Endodermal cell (in vitro differentiated cells): Measurements from ENCODE around the gene WTAP. TPM values are rescaled to one million over a fixed set of nuclear protein-coding genes. Genes with fewer than 3 reads are reported as not detected.

Source experiments
- DNase-seq: peaks from one replicate; pipeline ENCODE4 v3.0.0-alpha.2; 2017
- H3K27ac ChIP-seq: 2 replicates; pipeline ENCODE4 v1.5.1; 2013; ENCODE audit warnings: mild to moderate bottlenecking, low read depth, low read length, moderate library complexity
- H3K27me3 ChIP-seq: 2 replicates; pipeline ENCODE4 v1.6.1; 2013; ENCODE audit warnings: mild to moderate bottlenecking, low read length, moderate library complexity; ENCODE audit not compliant: insufficient read depth, control insufficient read depth, poor library complexity, severe bottlenecking
- H3K36me3 ChIP-seq: 2 replicates; pipeline ENCODE4 v1.7.0; 2013; ENCODE audit warnings: mild to moderate bottlenecking, low read length, moderate library complexity; ENCODE audit not compliant: control insufficient read depth, insufficient read depth
- H3K4me1 ChIP-seq: one replicate; pipeline ENCODE4 v1.7.0; 2013; ENCODE audit warnings: low read length; ENCODE audit not compliant: control insufficient read depth, insufficient read depth
- H3K4me3 ChIP-seq: 2 replicates; pipeline ENCODE4 v1.5.1; 2013; ENCODE audit warnings: mild to moderate bottlenecking, low read length, moderate library complexity
- H3K9ac ChIP-seq: 2 replicates; pipeline ENCODE4 v1.6.1; 2013; ENCODE audit warnings: mild to moderate bottlenecking, low read length, moderate library complexity; ENCODE audit not compliant: poor library complexity, severe bottlenecking; ENCODE audit errors: extremely low read depth
- H3K9me3 ChIP-seq: 2 replicates; pipeline ENCODE4 v1.6.1; 2013; ENCODE audit warnings: mild to moderate bottlenecking, low read length, moderate library complexity; ENCODE audit not compliant: control insufficient read depth
- H3K27ac Mint-ChIP-seq: 2 replicates; pipeline ENCODE4 v1.8.0; 2020; ENCODE audit warnings: mixed read lengths
- H3K27me3 Mint-ChIP-seq: 2 replicates; pipeline ENCODE4 v1.8.0; 2021; ENCODE audit warnings: mild to moderate bottlenecking, mixed read lengths; ENCODE audit not compliant: insufficient read depth
- H3K36me3 Mint-ChIP-seq: 2 replicates; pipeline ENCODE4 v1.8.0; 2020; ENCODE audit warnings: low read depth, mixed read lengths
- H3K4me1 Mint-ChIP-seq: 2 replicates; pipeline ENCODE4 v1.8.0; 2020; ENCODE audit warnings: mixed read lengths
- H3K4me3 Mint-ChIP-seq: 2 replicates; pipeline ENCODE4 v1.8.0; 2020; ENCODE audit warnings: mild to moderate bottlenecking, moderate library complexity, mixed read lengths
- H3K9me3 Mint-ChIP-seq: 2 replicates; pipeline ENCODE4 v1.8.0; 2020; ENCODE audit warnings: mild to moderate bottlenecking, mixed read lengths
- CTCF ChIP-seq: fragments of 200-600 bp; sonication (generic); conservative IDR thresholded peaks from 2 replicates; pipeline ENCODE4 v1.5.0; 2021; ENCODE audit warnings: antibody characterized with exemption, mild to moderate bottlenecking
- WGBS, 2 experiments: methylation state at CpG; one replicate each; pipeline versions ENCODE4 v1.1.5 to v1.1.7; 2013; ENCODE audit warnings: missing lambda C conversion rate in 2 of 2, mixed read lengths in 1 of 2; ENCODE audit not compliant: insufficient coverage in 1 of 2, insufficient read length in 1 of 2; 5-methylcytosine and 5-hydroxymethylcytosine counted together
- total RNA-seq, 2 donors: library from RNA; stranded (reverse); fragmentation: NEBNext Ultra II Directional in 1 of 2; extraction: Animal tissue kit (Norgen Biotek cat#: 25700) in 1 of 2; gene quantifications; 2 replicates in 1 of 2; 3 replicates in 1 of 2; pipeline ENCODE4 v1.2.1, GENCODE V29; 2021

WTAP gene
- total RNA-seq, 2 donors from 2014 or later: 112 to 119 TPM

- peak within 1 kb of the TSS; percentile 97 for H3K27ac ChIP-seq
- Mint-ChIP-seq H3K9me3 (no peaks in the 10 kb centered on the region), H3K4me3 (peak within 1 kb of the TSS; percentile 82), H3K36me3 (peaks cover 11% of the 10 kb centered on the region), H3K27ac (peak within 1 kb of the TSS; percentile 91), H3K27me3 (peaks cover 5% of the 10 kb centered on the region), H3K4me1 (peaks cover 22% of the 10 kb centered on the region)
- peaks cover 18% of the 10 kb centered on the region for H3K36me3 ChIP-seq
- peak within 1 kb of the TSS; percentile 95 for H3K4me3 ChIP-seq
- H3K4me1 ChIP-seq: peaks cover 4% of the 10 kb centered on the region
- no peaks in the 10 kb centered on the region for H3K27me3 ChIP-seq
- TF ChIP-seq CTCF: no peak
- H3K9me3 ChIP-seq: no peaks in the 10 kb centered on the region
- peak within 1 kb of the TSS; percentile 73 for H3K9ac ChIP-seq
- DNase-seq: peak; percentile 95
- 1 to 4% methylated on average over 12 to 72 of the region's 74 CpGs for WGBS, 2 experiments
These were observed 34.0 kb upstream of the WTAP start, which contains the start of gene SOD2 for GRCh38 chr6:159693128-159693893. SOD2 (minus strand) TSS chr6:159693241; CDS start chr6:159693167, 74 bp downstream.

DNA sequence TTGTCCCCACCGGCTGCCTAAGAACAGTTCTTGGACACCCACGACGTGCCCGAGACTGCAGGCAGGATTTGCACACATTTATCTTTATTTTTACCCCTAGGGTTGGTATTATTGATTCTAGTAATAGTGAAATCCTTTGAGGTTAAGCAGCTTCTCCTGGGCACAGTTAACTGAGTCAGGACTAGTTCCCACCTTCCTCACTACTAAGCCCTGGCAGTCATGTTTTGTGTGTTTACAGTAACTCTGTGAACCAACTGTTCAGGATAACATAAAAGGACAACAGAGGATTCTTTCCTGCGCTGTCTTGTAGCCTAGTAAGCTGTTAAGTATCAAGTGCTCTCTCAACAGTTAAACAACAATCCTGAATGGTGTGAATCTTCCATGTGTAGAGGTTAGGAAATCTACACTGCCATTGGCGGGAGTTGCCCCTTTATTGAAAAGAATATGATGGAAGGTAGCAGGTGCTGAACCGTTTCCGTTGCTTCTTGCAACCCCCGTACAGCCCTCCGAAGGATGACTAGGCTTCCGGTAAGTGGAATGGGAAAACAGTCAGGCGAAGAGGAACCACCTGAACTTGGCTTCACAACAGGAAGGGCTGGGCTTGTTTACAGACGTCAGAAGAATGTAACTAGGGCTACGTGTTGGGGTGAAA, 33.3 kb upstream of the WTAP start:
- H3K4me1 Mint-ChIP-seq: peaks cover 22% of the 10 kb centered on the region
- peak overlapping the region; percentile 74 for H3K27ac Mint-ChIP-seq
- H3K27me3 Mint-ChIP-seq: peaks cover 5% of the 10 kb centered on the region
- Histone ChIP-seq H3K9me3 (no peaks in the 10 kb centered on the region), H3K36me3 (peaks cover 13% of the 10 kb centered on the region), H3K9ac (peak overlapping the region; percentile 41), H3K4me3 (peak overlapping the region; percentile 76), H3K27me3 (no peaks in the 10 kb centered on the region), H3K27ac (peak overlapping the region; percentile 97), H3K4me1 (peaks cover 4% of the 10 kb centered on the region)
- DNase-seq: peak; percentile 46
- H3K9me3 Mint-ChIP-seq: no peaks in the 10 kb centered on the region
- TF ChIP-seq CTCF: no peak
- 62 to 73% methylated on average over 7 to 13 of the region's 14 CpGs for WGBS, 2 experiments
- peak overlapping the region; percentile 82 for H3K4me3 Mint-ChIP-seq
- H3K36me3 Mint-ChIP-seq: peaks cover 4% of the 10 kb centered on the region

DNA sequence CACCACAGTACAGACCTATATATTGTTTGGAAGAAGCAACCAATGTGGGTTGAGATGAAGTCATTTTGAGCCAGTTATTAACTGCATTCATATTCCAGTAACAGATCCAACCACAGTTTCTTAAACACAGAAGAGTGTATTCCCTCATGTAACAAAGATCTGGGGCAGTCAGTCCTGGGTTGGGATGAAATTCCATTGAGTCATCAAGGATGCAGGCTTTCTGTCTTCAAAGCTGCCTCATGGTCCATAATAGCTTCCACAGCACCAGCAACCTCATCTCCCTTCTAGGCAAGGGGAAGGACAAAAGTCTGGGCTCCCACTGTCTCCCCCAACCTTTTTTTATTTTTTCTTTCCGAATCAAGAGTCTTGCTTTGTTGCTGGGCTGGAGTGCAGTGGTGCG, 31.3 kb upstream of the WTAP start:
- no peaks in the 10 kb centered on the region for H3K9me3 Mint-ChIP-seq
- peaks cover 3% of the 10 kb centered on the region for H3K36me3 Mint-ChIP-seq
- H3K9me3 ChIP-seq: no peaks in the 10 kb centered on the region
- peaks cover 5% of the 10 kb centered on the region for H3K27me3 Mint-ChIP-seq
- no peak overlapping the region for H3K4me3 Mint-ChIP-seq
- H3K27ac ChIP-seq: no peak overlapping the region
- peaks cover 21% of the 10 kb centered on the region for H3K4me1 Mint-ChIP-seq
- 91 to 100% methylated on average over 2 of the region's 2 CpGs for WGBS, 2 experiments
- H3K27me3 ChIP-seq: no peaks in the 10 kb centered on the region
- H3K36me3 ChIP-seq: no peaks in the 10 kb centered on the region
- H3K4me3 ChIP-seq: no peak overlapping the region
- H3K4me1 ChIP-seq: peaks cover 4% of the 10 kb centered on the region
- no peak overlapping the region for H3K9ac ChIP-seq
- H3K27ac Mint-ChIP-seq: no peak overlapping the region
- no peak for TF ChIP-seq CTCF
- DNase-seq: no peak
